Lower lobe of right lung (tissue), 2 donors: ENCODE results near the gene AKAIN1. TPM values are rescaled to one million over a fixed set of nuclear protein-coding genes. Genes with fewer than 3 reads are reported as not detected.

Experiments used
- ATAC-seq, 2 donors: fragments of 200-7000 bp; cut with Tn5 transposase; one replicate each; pipeline ENCODE4 v1.9.1; 2020 to 2022; ENCODE audit warnings: mild to moderate bottlenecking in 2 of 2, moderate library complexity in 2 of 2
- DNase-seq: peaks from one replicate; pipeline ENCODE4 v3.0.0-alpha.2; 2020
- H3K27ac ChIP-seq: fragments of 200-600 bp; one replicate; pipeline ENCODE4 v1.8.0; 2022
- H3K27me3 ChIP-seq: fragments of 200-600 bp; one replicate; pipeline ENCODE4 v1.8.0; 2022; ENCODE audit warnings: low read depth
- H3K36me3 ChIP-seq: fragments of 200-600 bp; one replicate; pipeline ENCODE4 v1.8.0; 2022; ENCODE audit warnings: mild to moderate bottlenecking
- H3K4me1 ChIP-seq: fragments of 200-600 bp; one replicate; pipeline ENCODE4 v1.8.0; 2022
- H3K4me3 ChIP-seq: fragments of 200-600 bp; one replicate; pipeline ENCODE4 v1.8.0; 2022; ENCODE audit warnings: mild to moderate bottlenecking
- H3K9me3 ChIP-seq: fragments of 200-600 bp; one replicate; pipeline ENCODE4 v1.8.0; 2022
- intact Hi-C: fragments of 100-400 bp; cut with DNase I; formaldehyde crosslinking; loops from one replicate; pipeline ENCODE4 v1.11.0; 2022
- total RNA-seq: library from RNA; stranded (reverse); fragmentation: NEBNext Ultra II Directional; extraction: Animal tissue kit (Norgen Biotek cat#: 25700); gene quantifications from one replicate; pipeline ENCODE4 v1.2.1, GENCODE V29; 2021
- TF ChIP-seq, protein P1 (sequence below): fragments of 200-600 bp; IDR thresholded peaks from one replicate; pipeline ENCODE4 v1.8.0; 2022; ENCODE audit warnings: antibody characterized with exemption, mild to moderate bottlenecking
- donor health status: DM: no; HTN: yes; CAD: no; lungs with severe emphysema.

The AKAIN1 gene
- total RNA-seq, 1 donor from 2014 or later, result not detected

DNA sequence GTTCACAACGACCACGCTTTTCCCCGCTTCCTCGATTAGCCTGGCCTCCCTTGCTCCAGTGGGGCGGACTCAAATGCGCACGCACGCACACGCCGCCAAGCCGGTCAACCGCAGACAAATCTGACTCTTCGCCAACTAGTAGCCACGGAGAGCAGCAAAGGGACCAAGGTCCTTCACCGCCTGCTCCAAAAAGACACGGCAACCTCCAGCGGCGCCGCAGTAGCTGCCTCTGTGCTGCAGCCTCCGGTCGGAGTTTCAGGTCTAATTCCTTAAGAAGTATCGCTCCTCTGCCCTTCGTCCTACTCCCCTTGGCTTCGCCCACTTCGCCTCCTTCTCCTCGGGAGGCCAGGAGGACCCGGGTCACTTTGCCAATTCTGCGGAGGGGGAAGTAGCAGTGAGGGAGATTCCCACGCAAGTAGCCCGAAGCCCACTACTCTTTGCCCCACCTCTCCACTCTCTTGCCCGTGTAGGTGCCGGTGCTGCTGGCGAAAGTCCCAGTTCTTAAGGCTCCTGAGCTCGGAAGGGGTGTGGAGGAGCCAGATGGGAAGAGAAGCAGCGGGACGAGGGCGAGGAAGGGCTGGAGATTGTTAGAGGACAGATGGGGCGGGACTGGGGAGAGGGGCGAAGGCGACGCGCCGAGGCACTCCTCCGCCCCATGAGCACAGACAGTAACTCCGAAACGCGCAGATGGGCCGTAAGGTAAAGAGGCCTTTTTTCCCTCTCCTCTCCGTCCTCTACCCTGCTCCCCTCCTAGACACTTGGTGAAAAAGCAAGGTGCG lies 615 bp downstream of the AKAIN1 start:
- H3K27me3 ChIP-seq, result peaks cover 62% of the 10 kb centered on the region
- H3K4me1 ChIP-seq, result no peaks in the 10 kb centered on the region
- no peak for DNase-seq
- no peak overlapping the region for H3K27ac ChIP-seq
- H3K9me3 ChIP-seq, result no peaks in the 10 kb centered on the region
- TF ChIP-seq, protein P1, sequence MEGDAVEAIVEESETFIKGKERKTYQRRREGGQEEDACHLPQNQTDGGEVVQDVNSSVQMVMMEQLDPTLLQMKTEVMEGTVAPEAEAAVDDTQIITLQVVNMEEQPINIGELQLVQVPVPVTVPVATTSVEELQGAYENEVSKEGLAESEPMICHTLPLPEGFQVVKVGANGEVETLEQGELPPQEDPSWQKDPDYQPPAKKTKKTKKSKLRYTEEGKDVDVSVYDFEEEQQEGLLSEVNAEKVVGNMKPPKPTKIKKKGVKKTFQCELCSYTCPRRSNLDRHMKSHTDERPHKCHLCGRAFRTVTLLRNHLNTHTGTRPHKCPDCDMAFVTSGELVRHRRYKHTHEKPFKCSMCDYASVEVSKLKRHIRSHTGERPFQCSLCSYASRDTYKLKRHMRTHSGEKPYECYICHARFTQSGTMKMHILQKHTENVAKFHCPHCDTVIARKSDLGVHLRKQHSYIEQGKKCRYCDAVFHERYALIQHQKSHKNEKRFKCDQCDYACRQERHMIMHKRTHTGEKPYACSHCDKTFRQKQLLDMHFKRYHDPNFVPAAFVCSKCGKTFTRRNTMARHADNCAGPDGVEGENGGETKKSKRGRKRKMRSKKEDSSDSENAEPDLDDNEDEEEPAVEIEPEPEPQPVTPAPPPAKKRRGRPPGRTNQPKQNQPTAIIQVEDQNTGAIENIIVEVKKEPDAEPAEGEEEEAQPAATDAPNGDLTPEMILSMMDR, result no peak
- intact Hi-C loops, result no loop called here
- ATAC-seq, result peak; percentile 21
- no peak overlapping the region for H3K4me3 ChIP-seq
- H3K36me3 ChIP-seq, result no peaks in the 10 kb centered on the region

DNA sequence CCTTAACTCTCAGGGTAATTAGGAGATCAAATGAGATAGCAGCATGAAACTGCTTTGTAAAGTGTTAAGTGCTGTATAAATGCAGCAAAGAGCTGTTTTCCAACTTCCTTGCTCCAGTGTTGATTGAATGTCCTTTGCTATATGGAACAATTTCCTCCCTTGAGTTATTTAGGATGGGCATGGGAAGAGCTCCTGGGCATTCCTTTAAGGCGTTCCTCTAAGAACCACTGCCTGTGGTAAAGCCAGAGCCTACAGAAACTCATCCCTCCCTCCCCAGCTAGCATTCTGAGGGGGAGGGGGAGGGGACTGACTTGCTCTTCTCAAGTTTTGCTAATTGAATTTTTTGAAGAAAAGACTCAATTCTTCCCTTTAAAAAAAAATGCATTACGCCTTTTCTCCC lies 1.4 kb downstream of the AKAIN1 start:
- ATAC-seq (no peak), DNase-seq (no peak)
- H3K27ac ChIP-seq, result no peak overlapping the region
- H3K36me3 ChIP-seq, result no peaks in the 10 kb centered on the region
- H3K4me1 ChIP-seq, result no peaks in the 10 kb centered on the region
- peaks cover 62% of the 10 kb centered on the region for H3K27me3 ChIP-seq
- H3K4me3 ChIP-seq, result no peak overlapping the region
- no peaks in the 10 kb centered on the region for H3K9me3 ChIP-seq
- TF ChIP-seq, protein P1, result no peak
- intact Hi-C loops, result no loop called here

DNA sequence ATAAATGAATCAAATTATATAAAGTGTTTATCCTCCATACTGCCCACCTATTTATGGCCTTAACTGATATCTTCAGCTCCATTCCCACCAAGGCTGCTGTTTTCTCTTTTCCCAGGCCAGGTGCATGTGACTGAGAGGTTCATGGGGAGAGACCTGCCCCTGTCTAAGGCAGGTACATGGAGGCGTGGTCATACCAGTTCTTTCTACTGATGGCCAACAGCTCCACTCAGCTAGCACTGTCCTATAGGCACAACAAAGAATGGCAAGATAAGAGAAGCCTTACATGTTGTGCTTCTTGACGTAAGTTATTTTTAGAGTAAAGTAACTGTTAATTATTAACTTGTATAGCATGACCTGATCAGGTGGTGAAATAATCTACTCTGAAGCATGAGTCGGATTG lies 16.8 kb downstream of the AKAIN1 start:
- no peaks in the 10 kb centered on the region for H3K27me3 ChIP-seq
- TF ChIP-seq, protein P1, result no peak
- ATAC-seq, result no peak

DNA sequence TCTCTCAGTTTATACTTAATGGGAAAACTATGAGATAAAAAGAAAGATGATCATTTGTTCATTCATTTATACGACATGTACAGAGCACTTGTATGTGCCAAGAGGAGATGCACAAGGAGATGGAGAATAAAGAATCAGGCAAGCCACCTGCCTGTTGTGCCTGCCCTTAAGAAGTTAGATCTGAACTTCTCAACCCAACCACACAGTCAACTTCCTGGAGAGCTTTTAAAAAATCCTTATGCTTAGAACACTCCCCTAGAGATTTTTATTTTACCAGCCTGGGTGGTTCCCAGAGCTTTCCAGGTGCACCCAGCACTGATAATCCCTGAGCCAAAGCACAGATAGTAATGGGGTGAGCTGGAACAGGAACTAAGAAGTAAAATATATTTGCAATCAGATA lies 18.5 kb downstream of the AKAIN1 start:
- Histone ChIP-seq H3K9me3 (no peaks in the 10 kb centered on the region), H3K4me3 (no peak overlapping the region), H3K27ac (no peak overlapping the region), H3K36me3 (no peaks in the 10 kb centered on the region), H3K4me1 (no peaks in the 10 kb centered on the region), H3K27me3 (no peaks in the 10 kb centered on the region)
- TF ChIP-seq, protein P1, result no peak
- intact Hi-C loops, result no loop called here
- no peak for DNase-seq
- no peak for ATAC-seq

More for the DNA sequence above, 16.8 kb downstream of the AKAIN1 start:
- no peak for DNase-seq
- no peak overlapping the region for H3K27ac ChIP-seq
- H3K36me3 ChIP-seq, result no peaks in the 10 kb centered on the region
- H3K4me3 ChIP-seq, result no peak overlapping the region
- H3K9me3 ChIP-seq, result no peaks in the 10 kb centered on the region
- intact Hi-C loops, result no loop called here
- H3K4me1 ChIP-seq, result no peaks in the 10 kb centered on the region

DNA sequence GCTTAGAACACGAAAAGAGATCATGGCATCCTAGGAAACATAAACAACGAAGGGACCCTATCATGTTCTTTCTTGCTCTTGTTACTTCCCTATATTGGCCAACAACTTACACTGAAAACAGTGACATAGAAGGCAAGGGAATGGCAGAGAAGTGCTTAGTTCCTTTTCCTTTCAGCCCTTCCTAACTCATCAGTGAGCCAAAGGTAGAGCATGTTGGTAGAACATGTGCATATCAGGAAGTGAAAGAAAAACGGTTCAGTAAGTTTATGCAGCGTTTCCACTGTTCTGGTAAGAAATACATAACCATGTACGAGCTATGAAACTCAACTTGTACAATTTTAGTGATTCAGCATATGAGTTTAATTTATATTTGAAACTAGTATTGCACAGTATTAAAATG lies 21.7 kb downstream of the AKAIN1 start:
- Histone ChIP-seq H3K9me3 (no peaks in the 10 kb centered on the region), H3K27ac (no peak overlapping the region), H3K36me3 (no peaks in the 10 kb centered on the region), H3K4me1 (no peaks in the 10 kb centered on the region), H3K27me3 (peaks cover 4% of the 10 kb centered on the region), H3K4me3 (no peak overlapping the region)
- DNase-seq, result no peak
- TF ChIP-seq, protein P1, result no peak
- intact Hi-C loops, result no loop called here
- peak; percentile 57 to 63 for ATAC-seq
